Activated CD4-positive, alpha-beta T cell treated with anti-CD3 and anti-CD28 coated beads, Interleukin-2, amount 50 U/mL, for 48 hours (primary cell): ENCODE measurements around the gene CSF3.

ENCODE experiments used
- DNase-seq, 2 experiments: peaks; one replicate each; pipeline ENCODE4 v3.0.0-alpha.2; 2020

Gene CSF3

DNA sequence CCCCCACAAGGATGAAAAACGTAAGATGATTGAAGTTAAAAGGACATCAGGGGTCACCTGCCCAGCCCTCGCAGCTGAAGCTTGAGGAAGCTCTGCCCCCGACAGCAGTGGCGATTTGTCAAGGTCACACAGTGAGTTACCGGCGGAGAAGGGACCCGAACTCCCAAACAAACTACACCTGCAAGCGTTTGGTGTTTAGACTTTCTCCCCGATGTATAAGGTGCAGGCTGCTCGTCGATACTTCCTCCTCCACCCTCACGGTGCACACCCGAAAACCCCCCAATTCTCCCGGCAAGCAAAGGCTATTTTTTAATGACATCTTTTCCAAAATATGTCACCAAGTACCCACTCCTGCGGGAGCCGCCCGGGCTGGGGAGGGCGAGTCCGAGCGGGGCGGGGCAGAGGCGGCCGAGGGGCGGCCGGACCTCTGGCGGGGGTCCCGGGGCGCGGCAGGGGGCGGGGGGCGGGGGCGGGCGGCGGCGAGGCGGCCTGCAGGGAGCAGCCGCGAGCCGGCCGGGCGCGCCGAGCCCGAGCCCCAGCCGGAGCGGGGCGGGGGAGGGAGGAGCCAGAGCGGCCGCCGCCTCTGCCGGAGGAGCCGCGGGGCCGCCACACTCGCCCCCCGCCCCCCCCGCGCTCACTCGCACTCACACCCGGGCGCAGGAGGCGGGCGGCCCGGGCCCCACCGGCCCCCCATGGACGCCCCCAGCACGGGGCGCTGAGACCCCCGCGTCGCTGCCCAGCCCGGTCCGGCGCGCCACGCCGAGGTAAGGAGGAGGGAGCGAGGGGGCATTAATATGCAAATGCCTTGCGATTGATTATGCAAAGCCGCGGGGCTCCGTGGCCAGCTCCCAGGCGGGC is 47.3 kb downstream of the CSF3 start, which contains the start of gene THRA:
THRA (plus strand) TSS at position 637 of the 858 bp plus-strand sequence. CDS start 11,524 bp downstream, outside the sequence.
- peak; percentile 65 for DNase-seq

DNA sequence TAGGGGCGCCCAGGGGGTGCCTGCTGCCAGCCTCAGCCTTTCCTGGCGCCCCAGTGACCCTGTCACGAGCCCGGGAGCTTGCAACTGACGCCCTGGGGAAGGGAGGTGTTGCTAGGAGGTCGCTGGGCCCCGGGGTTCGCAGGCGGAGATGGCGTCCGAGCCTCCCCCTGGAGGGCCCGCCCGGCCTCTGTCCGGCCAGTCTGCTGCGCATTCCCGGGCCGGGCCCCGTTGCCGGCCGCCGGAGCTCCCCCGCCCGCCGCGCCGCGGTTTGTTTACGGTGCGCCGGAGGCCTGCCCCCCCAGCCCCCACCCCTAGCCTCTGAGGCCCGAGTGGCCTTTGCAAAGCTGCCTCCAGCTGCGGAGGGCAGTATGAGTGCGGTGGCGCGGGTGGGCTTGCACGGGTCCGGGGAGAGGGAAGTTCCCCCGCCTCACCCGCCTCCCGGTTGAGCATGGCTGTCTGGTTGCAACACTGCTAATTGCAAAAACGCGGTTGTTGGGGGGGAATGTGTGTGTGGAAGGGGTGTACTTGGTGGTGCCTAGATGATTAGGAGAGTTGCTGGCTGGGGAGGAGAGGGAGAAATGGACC is 48.0 kb downstream of the CSF3 start:
- DNase-seq: no peak

DNA sequence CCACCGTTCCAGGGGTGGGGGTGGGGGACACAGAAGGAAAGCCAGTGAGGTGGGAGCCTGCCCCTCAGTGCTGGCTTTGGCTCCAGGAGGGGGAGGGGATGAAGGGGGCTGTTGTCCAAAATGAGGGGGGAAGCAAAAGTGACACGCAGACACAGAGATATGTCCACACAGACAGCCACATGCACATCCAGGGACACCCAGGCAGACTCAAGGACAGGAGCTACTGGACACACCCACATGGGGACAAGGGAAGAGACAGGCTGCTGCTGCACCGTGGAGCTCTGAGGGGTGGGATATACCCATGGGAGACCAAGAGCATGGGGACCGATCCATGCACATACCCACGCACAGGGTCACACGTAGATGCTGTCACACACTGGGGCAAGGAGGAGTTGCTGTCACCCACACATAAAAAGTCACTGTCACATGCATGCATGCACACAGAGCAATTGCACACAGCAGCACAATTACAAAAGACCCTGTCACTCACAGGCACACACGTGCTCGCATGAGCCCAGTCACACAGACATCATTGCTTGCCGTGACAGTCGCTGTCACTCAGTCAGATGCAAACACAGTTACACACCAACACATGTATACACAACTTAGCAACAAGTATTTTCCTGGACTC is 48.8 kb downstream of the CSF3 start:
- no peak for DNase-seq

DNA sequence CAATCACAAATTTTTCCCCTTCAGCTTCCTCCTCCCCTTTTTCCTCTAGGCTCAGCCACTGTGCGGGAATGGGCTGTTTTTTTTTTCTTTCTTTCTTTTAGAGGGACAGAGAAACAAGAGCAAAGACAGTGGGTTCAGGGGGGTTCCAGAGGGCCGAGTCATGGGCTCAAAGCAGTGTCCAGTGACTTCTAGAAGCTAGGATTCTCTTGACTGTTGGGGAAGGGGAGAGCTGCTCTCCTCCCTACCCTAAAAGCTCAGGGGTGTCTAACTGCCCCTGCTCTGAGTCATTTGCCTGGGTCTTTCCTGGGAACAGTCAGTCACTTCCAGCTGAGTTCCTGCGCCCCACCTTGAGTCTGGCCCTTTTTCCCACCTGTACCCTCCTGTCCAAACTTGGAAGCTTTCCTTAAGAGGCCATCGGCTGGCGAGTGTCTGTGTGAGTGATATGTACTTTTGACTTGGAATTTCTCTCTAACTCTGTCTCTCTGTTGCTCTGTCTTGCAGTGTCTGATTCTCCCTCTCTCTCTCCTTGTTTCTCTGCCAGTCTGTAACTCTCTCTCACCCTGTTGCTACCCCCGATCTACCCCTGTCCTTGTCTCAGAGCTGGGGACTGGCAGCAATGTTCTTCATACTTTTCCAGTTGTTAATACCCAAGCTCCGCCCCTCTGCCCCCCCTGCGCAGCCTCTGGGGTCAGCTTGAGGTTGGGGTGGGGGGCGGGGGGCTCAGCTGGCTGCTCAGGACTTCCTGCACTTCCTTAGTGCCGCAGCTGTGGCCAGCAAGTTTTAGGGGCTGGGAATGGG is 49.9 kb downstream of the CSF3 start:
- DNase-seq: no peak

DNA sequence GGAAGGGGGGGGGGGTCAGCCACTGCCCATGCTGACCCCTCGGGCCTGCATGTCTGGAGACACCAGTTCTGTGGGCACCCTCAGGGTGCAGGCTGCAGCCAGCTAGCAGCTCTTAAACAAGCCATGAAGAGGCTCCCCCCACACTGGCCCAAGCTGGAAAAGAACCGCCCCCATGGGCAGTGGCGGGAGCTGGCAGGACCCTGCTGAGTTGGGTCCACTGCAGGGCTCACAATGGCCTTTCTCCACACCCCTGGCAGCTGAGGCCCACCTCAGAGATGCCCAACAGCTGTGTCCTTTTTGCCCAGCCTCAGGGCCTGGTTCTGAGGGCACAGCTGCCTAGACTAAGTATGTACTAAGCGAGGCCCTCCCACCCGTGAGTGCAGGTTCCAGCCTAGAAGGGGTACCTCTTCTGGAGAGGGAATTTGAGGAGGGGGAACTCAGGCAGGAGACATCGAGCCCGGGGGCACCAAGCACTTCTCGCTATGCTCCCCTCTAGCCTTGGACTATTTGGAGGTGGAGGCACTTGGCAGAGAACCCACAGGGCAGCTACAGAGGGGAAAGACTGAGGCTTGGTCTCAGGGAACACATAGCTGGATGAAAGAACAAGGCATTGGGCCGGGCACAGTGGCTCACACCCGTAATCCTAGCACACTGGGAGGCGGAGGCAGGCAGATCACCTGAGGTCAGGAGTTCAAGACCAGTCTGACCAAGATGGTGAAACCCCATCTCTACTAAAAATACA is 50.7 kb downstream of the CSF3 start:
- no peak for DNase-seq
